ENCODE measurements around the gene UBASH3B.

Gene UBASH3B

GRCh38 chr11:122678406-122678805 is 22.9 kb downstream of the UBASH3B start:
- no peak for DNase-seq (ENCODE audit: low read depth in 2 of 2)

DNA sequence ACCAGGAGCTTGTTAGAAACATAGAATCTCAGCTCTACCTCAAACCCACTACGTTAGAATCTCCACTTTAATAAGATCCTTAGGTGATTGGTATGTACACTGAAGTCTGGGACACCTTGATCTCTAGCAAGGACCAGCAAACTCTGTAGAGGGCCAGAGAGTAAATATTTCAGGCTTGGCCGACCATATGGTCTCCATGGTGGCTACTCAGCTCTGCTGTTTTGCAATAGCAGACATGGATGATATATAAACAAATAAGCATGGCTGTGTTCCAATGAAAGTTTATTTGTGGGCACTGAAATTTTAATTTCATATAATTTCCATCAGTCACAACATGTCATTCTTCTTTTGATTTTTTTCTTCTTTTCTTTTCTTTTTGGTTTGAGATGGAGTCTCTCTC is 23.9 kb downstream of the UBASH3B start:
- DNase-seq (ENCODE audit: low read depth in 2 of 2): no peak

DNA sequence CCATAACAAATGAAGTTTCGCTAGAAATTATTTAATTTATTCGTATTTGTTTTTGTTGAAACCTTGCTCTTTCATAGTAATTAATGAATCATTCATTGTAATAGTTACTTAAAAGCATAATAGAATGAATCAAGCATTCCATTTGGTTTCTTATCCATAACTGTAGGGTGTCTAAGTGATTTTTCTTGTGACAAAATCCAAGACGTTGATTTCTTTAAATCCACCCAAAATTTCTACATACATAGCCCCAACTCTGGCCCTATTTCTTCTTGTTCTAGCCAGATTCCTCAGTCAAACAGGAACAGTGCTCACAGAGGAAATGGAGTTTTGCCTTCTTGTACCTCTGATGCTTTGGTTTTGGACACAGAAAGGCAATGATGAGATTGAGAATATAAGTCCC is 25.5 kb downstream of the UBASH3B start:
- no peak for DNase-seq (ENCODE audit: low read depth in 2 of 2)

- no peak for DNase-seq (ENCODE audit: low read depth in 2 of 2)
Observed at GRCh38 chr11:122681735-122682134, 26.2 kb downstream of the UBASH3B start.

DNA sequence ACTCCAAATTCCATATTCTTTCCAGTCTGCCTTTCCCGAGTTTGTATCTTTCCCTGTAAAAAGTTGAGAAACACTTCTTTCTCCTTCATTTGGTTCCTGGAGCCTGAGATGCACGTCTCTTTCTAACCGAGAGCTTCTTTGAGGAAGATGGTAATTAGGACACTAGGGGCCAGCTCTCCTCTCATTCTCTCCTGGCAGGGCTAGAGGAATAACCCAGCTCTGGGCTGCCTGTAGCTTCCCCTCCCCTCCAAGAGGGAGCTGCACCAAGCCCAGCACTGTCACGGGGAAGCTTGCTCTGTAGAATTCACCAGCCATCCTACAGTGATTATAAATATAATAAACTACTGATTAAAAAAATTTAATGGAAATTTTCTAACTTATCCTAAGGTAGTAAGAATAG is 26.9 kb downstream of the UBASH3B start:
- no peak for DNase-seq (ENCODE audit: low read depth in 2 of 2)

GRCh38 chr11:122685041-122685440 is 29.5 kb downstream of the UBASH3B start:
- DNase-seq (ENCODE audit: low read depth in 2 of 2): no peak

- no peak for DNase-seq (ENCODE audit: low read depth in 2 of 2)
Observed at GRCh38 chr11:122686111-122686510, 30.6 kb downstream of the UBASH3B start.

GRCh38 chr11:122690384-122690783 is 34.9 kb downstream of the UBASH3B start:
- DNase-seq (ENCODE audit: low read depth in 2 of 2): no peak

GRCh38 chr11:122690801-122691548 is 35.5 kb downstream of the UBASH3B start:
- no peak for DNase-seq (ENCODE audit: low read depth in 2 of 2)

GRCh38 chr11:122691549-122692150 is 36.1 kb downstream of the UBASH3B start:
- no peak for DNase-seq (ENCODE audit: low read depth in 2 of 2)

- no peak for DNase-seq (ENCODE audit: low read depth in 2 of 2)
Observed at GRCh38 chr11:122692444-122692843, 36.9 kb downstream of the UBASH3B start.

- no peak for DNase-seq (ENCODE audit: low read depth in 2 of 2)
Observed at GRCh38 chr11:122695076-122695615, 39.6 kb downstream of the UBASH3B start.

GRCh38 chr11:122696662-122697061 is 41.1 kb downstream of the UBASH3B start:
- DNase-seq (ENCODE audit: low read depth in 2 of 2): peak; percentile 42 to 47

GRCh38 chr11:122697636-122698167 is 42.2 kb downstream of the UBASH3B start:
- DNase-seq (ENCODE audit: low read depth in 2 of 2): no peak

DNA sequence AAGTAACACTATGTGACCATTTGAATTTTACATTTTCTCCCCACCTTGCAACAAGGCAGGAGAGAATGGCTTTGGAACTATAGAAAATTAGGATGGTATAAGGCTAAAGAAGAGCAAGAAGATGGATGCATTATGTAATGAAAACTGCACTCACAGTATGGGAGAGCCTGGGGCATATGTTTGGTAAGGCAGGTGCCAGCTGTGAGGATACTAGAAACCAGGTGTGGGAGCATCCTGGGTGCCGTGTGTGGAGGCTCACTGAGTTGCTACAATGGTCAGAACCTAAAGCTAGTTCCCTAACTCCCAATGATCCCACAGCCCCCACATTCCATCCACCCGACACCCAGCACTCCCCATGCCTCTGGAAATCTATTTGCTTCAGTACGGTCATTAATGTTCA is 42.9 kb downstream of the UBASH3B start:
- DNase-seq (ENCODE audit: low read depth in 2 of 2): no peak

DNA sequence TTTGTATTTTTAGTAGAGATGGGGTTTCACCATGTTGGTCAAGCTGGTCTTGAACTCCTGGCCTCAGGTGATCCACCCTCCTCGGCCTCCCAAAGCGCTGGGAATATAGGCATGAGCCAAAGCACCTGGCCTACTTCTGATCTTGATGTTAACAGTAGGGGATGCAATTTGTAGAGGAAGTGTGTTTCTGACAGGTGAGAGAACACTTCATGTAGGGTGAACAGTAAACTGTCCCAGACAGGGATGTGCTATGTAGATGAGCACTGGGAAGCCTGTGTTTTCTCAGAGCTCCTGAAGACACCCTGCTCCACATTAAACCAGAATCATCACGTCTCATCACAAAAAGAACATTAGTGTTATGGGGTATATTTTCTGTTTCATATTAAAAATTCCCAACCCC is 45.1 kb downstream of the UBASH3B start:
- no peak for DNase-seq (ENCODE audit: low read depth in 2 of 2)

- DNase-seq (ENCODE audit: low read depth in 2 of 2): no peak
Observed at GRCh38 chr11:122701143-122701542, 45.6 kb downstream of the UBASH3B start.

DNA sequence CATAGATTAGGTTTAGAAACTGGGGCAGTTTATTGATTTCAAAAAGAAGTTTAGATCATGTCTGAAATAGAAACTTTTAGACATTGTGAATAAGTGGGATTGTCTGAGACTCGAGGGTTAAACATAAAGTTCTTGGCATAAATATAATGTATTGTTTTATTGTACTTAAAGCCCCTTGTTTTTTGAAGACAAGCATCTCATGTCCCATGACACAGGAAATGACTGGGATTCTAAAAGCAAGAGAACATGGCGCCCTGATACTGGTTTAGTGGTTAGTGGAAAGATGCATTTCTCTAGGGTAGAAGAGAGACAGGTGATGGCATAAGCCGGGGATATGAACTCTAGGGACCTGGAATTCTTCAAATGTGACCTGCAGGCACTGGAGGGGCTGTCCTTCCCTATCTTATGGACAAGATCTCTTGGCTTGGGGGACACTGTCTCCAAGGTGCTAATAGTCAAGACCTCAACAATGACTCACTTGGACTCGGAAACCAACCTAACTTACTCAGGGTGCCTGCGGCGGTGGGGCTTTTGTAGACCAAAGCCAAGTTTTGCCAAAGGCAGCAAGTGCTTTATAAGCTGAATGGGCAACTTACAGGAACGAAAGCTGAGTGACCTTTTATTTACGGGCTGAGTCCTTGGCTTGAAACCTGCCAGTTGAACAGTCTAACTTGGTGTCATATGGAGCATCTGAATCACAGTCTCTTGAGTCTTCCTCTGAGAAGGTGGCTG is 48.2 kb downstream of the UBASH3B start:
- DNase-seq (ENCODE audit: low read depth in 2 of 2): no peak

- DNase-seq (ENCODE audit: low read depth in 2 of 2): no peak
Observed at GRCh38 chr11:122705396-122705795, 49.9 kb downstream of the UBASH3B start.

- DNase-seq (ENCODE audit: low read depth in 2 of 2): no peak
Observed at GRCh38 chr11:122706291-122707088, 51.0 kb downstream of the UBASH3B start.

DNA sequence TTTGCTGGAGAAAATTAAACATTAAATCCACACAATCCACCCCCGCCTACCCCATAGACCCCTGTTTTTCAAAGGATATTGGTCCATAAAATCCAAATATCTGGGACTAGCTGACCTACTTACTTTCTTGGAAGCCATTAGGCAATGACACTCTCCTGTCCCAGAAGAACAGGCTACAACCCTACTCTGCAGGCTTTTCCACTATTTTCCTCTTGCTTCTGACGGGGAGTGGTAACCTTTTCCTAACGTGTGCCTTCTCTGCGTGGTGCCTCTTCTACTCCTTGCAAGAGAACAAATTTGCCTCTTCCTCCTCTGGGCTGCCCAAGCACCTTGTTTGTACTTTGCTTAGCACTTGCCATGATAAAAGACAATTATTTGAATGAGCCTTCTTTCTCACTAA is 51.6 kb downstream of the UBASH3B start:
- no peak for DNase-seq (ENCODE audit: low read depth in 2 of 2)

DNA sequence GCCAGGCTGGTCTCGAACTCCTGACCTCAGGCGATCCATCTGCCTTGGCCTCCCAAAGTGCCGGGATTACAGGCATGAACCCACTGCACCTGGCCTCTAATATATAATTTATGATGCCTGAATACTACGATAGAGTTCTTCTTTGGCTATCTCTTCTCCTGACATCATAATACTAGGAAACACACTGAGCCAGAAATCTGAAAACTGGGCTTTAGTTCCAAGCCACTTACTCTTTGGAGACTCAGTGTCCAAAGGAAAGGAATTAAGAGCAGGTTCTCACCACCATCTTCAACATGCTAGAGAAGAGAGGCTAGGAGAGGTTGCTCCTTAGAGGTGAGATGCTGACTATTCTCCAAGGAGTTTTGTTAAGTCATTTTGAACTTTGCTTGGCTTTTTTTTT is 52.4 kb downstream of the UBASH3B start:
- DNase-seq (ENCODE audit: low read depth in 2 of 2): no peak
